Measurements from ENCODE around the gene TGM2.
A peak's percentile ranks its signal among the peaks of the same experiment; 100 is the strongest.

TGM2 gene

DNA sequence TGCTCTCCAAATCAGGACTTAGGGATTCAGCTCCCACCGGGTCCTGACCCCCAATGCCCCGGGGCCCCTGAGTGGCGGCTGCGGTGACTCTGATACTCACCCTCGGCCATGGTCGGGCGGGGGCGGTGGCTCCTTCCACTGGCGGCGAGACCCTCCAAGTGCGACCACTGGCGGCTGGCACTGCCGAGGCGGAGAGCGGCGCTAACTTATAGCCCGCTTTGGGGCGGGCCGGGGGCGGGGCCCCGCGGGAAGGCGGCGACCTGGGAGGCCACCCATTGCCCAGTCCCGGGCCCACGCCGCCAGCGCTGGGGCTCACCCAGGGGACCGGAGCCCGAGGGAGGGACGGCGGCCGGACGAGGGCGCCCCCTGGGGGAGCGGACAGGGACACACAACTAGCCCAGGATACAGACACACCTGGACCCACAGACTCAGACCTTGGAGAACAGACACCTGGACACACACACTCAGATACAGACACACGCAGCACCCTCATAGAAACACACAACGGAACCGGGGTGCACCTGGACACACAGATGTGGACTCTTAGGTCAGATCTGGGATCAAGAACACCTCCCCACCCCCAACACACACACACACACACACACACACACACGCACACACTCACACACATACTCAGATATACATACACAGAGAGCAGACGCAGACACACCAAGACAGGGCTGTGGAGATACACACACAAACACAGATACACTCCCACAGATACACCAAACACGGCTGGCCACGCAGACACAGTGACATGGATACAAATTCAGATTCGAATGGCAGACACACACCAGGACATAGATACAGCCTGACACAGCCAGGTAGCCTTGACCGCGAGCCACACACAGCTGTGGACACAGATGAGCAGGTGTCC lies at the start of gene TGM2:
TGM2 (minus strand) TSS at position 182 of the 877 bp plus-strand sequence; CDS start at position 110, 72 bp downstream.
- TF ChIP-seq, protein P1, sequence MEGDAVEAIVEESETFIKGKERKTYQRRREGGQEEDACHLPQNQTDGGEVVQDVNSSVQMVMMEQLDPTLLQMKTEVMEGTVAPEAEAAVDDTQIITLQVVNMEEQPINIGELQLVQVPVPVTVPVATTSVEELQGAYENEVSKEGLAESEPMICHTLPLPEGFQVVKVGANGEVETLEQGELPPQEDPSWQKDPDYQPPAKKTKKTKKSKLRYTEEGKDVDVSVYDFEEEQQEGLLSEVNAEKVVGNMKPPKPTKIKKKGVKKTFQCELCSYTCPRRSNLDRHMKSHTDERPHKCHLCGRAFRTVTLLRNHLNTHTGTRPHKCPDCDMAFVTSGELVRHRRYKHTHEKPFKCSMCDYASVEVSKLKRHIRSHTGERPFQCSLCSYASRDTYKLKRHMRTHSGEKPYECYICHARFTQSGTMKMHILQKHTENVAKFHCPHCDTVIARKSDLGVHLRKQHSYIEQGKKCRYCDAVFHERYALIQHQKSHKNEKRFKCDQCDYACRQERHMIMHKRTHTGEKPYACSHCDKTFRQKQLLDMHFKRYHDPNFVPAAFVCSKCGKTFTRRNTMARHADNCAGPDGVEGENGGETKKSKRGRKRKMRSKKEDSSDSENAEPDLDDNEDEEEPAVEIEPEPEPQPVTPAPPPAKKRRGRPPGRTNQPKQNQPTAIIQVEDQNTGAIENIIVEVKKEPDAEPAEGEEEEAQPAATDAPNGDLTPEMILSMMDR (IDR thresholded peaks at IDR 0.05; ENCODE audit: low read depth, low read length), result peak; percentile 80
- peak within 1 kb of the TSS; percentile 58 for H3K4me3 ChIP-seq (ENCODE audit: low read depth, low read length)

DNA sequence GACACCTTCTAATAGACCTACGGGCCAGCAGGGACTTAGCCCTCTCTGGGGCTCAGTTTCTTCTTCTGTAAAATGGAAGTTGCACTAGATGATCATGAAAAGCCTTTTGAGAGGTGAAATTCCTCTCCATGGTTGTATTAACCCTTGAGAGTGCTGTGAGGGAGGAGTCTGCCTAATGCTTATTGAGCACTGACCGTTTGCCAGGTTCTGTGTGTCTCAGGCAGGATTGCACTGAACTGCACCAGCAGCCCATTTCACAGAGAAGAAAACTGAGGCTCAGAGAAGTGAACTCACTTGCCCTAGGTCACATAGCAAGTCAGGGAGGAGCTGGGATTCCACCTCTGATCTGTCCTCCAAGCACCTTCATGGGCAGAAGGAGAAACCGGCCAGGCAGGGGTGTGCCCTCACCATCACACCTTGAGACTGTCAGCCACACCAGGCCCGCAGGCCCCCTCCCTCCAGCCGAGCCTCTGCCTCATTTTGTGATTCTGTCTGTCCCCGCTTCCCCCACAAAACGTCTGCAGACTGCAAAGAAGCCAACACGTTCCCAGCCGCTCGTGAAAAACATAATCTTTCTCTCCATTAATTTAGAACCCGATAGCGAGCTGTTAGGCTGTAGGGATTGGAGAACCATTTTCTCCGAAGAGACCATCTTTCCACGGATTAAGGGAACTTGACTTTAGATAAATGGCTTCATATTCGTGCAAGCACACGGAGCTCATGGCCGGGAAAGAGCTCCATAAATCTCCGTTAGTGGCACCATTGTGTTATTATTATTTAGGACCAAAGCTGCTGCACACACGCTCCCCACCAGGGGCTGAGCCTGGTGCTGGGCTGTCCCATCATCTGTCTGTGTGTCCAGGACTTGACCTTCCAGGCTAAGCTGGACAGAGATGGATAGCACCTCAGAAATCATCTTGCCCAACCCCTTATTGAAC lies 49.5 kb upstream of the TGM2 start:
- TF ChIP-seq, protein P1 (IDR thresholded peaks at IDR 0.05; ENCODE audit: low read depth, low read length), result no peak
- no peak overlapping the region for H3K4me3 ChIP-seq (ENCODE audit: low read depth, low read length)

DNA sequence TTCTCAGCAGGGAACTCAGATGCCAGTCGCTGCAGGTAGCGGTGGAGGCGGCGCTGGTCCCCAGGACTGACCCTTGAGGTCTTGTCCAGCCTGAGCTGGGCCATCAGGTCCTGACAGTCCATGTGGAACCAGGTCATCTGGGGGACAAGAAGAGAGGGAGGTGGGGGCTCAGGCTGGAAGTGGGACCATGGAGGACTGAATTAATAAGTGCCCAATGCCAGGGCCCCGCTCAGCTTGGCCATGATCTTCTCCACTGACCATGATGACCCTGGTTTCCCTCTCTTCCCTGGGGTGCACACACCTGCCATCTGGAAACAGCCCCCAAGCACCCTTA lies 48.5 kb upstream of the TGM2 start:
- TF ChIP-seq, protein P1 (IDR thresholded peaks at IDR 0.05; ENCODE audit: low read depth, low read length), result no peak

DNA sequence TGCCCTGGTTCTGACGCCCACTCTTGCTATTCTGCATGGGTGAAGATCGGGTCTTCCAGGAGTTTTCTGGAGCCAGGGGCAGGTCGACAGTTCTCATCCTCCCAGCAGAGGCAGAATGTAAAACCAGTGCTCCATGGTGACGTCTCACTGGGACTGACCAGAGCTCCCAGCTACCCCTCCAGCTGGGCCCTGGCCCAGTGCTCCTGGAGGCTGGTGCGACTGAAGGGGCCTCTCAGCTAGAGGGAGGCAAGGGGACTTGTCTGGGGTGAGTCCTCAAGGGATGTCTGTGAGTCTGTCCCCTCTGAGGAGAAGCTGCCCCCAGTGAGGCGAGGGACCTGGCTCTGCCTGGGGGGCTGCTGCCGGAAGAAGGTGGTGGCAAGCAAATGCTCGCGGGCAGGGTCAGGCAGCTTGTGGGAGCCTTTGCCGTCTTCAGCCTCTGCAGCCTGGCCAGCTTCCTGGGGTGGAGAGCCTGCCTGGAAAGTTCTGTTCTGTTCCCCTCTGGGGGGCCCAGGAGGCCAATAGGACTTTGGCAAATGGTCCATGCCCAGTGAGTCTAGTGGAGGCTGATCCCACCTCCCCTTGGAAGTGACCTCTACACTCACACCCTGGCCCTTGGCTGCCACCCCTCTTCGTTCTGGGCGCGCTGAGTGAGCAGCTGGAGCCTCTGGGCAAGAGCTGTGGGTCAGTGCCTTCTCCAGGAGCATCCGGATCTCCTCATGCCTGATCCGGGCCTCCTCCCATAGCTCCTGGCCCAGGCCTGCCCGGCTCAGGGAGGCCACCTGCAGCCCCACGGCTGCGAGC lies 47.9 kb upstream of the TGM2 start:
- TF ChIP-seq, protein P1 (IDR thresholded peaks at IDR 0.05; ENCODE audit: low read depth, low read length), result no peak
- H3K4me3 ChIP-seq (ENCODE audit: low read depth, low read length), result no peak overlapping the region

More for the DNA sequence above, 48.5 kb upstream of the TGM2 start:
- H3K4me3 ChIP-seq (ENCODE audit: low read depth, low read length), result no peak overlapping the region

DNA sequence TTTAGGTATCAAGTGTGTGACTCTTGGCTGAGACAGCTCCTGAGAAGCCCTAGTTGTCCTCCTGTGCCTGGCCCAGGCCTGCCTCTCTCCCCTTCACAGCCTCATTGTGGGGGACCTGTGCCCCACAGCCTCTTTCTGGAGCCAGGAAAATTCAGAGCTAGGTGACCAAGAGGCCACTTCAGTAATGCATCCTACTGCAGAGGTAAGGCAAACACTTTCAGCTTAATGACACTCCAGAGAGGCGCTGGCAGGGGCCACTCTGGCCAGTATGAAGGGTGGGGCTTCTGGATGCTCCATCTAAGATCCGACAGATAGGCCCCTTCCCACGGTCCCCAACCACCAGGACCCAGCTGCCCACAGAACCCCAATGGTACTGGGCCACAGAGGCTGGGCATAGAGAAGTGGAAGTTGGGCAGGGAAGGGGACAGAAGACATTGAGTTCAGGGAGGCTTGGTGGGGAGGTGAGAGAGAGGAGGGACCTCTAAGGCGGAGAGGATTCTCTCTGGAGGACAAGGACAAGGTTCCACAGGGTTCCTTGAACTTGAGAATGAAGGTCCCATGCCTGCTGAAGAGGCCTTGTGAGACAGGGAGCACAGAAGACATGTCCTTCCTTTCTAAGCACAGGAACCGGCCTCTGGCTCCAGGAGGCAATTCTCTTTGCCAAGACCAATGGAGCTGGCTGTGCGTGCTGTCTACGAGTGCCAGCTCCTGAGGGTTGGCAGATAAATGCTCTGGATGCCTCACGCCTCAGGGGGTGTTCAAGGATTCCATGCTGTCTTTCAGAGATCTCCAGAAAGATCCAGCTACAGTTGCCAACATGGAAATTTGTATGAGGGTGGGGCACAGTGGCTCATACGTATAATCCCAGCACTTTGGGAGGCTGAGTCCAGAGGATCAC lies 46.4 kb upstream of the TGM2 start:
- H3K4me3 ChIP-seq (ENCODE audit: low read depth, low read length), result no peak overlapping the region
- TF ChIP-seq, protein P1 (IDR thresholded peaks at IDR 0.05; ENCODE audit: low read depth, low read length), result no peak

DNA sequence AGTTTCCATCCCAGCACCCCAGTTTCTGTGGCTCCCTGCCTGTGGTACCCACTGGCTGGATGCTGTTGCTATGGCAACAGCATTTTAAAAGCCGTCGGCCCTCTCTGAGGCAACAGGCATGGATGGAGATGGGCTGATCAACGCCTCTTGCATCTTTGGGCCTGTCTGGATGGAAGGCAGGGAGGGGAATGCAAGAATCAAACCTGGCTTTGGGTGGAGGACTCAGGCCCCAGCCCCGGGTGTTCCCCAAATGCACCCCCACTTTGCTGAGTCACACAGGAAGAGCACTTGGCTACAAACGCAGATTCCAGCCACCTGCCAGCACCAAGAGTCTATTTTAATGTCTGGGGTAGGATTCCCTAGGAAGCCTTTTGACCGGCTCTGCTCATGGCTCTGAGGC lies 45.7 kb upstream of the TGM2 start:
- no peak overlapping the region for H3K4me3 ChIP-seq (ENCODE audit: low read depth, low read length)
- TF ChIP-seq, protein P1 (IDR thresholded peaks at IDR 0.05; ENCODE audit: low read depth, low read length), result no peak

Measured in WI38 (cell line).